HG03432 (cell line): ENCODE data around the gene CNTNAP2.

Experiments used
- ATAC-seq: cut with Tn5 transposase; IDR thresholded peaks from one replicate; pipeline ENCODE4 v1.9.1; 2021; ENCODE audit warnings: mild to moderate bottlenecking, moderate library complexity; ENCODE audit not compliant: unreplicated experiment

The CNTNAP2 gene

GRCh38 chr7:148155000-148155399 is 2038.4 kb downstream of the CNTNAP2 start:
- ATAC-seq: no peak

GRCh38 chr7:148155826-148156225 is 2039.2 kb downstream of the CNTNAP2 start:
- ATAC-seq: no peak

GRCh38 chr7:148156233-148156632 is 2039.6 kb downstream of the CNTNAP2 start:
- ATAC-seq: no peak

- no peak for ATAC-seq
Measured at GRCh38 chr7:148159331-148159730, 2042.7 kb downstream of the CNTNAP2 start.

GRCh38 chr7:148161776-148162175 is 2045.2 kb downstream of the CNTNAP2 start:
- no peak for ATAC-seq

GRCh38 chr7:148162808-148163207 is 2046.2 kb downstream of the CNTNAP2 start:
- no peak for ATAC-seq

GRCh38 chr7:148163246-148163645 is 2046.6 kb downstream of the CNTNAP2 start:
- no peak for ATAC-seq

- no peak for ATAC-seq
Measured at GRCh38 chr7:148172920-148173319, 2056.3 kb downstream of the CNTNAP2 start.

GRCh38 chr7:148173369-148173768 is 2056.8 kb downstream of the CNTNAP2 start:
- no peak for ATAC-seq

- no peak for ATAC-seq
Measured at GRCh38 chr7:148174376-148174775, 2057.8 kb downstream of the CNTNAP2 start.

- no peak for ATAC-seq
Measured at GRCh38 chr7:148175512-148175911, 2058.9 kb downstream of the CNTNAP2 start.

GRCh38 chr7:148177972-148178371 is 2061.4 kb downstream of the CNTNAP2 start:
- no peak for ATAC-seq

- ATAC-seq: no peak
Measured at GRCh38 chr7:148180075-148180474, 2063.5 kb downstream of the CNTNAP2 start.

GRCh38 chr7:148182264-148182663 is 2065.7 kb downstream of the CNTNAP2 start:
- no peak for ATAC-seq

GRCh38 chr7:148185041-148185440 is 2068.4 kb downstream of the CNTNAP2 start:
- no peak for ATAC-seq

- no peak for ATAC-seq
Measured at GRCh38 chr7:148187471-148187870, 2070.9 kb downstream of the CNTNAP2 start.

GRCh38 chr7:148191391-148192065 is 2074.9 kb downstream of the CNTNAP2 start:
- ATAC-seq: no peak

- no peak for ATAC-seq
Measured at GRCh38 chr7:148192491-148192890, 2075.9 kb downstream of the CNTNAP2 start.

- no peak for ATAC-seq
Measured at GRCh38 chr7:148201992-148202391, 2085.4 kb downstream of the CNTNAP2 start.

GRCh38 chr7:148204639-148205304 is 2088.2 kb downstream of the CNTNAP2 start:
- no peak for ATAC-seq

GRCh38 chr7:148209643-148210190 is 2093.1 kb downstream of the CNTNAP2 start:
- ATAC-seq: no peak

- no peak for ATAC-seq
Measured at GRCh38 chr7:148210804-148211325, 2094.3 kb downstream of the CNTNAP2 start.
